HCT116 (cell line): ENCODE measurements around the gene TMSB4X. TPM values are rescaled to one million over a fixed set of nuclear protein-coding genes. Genes with fewer than 3 reads are reported as not detected.

ENCODE experiments used
- ATAC-seq: fragments of 200-7000 bp; cut with Tn5 transposase; 2 replicates; pipeline ENCODE4 v1.9.1; 2020; ENCODE audit warnings: mild to moderate bottlenecking, moderate library complexity
- BruUV-seq: library from RNA; stranded (reverse); fragments of 400-500 nt; replicated peaks from 2 replicates; lab custom pipeline; 2021; lab: Mats Ljungman, UMichigan
- CTCF ChIA-PET: fragments of 300-600 bp; sonication (Branson Sonifier 250); formaldehyde crosslinking; loops from one replicate; lab custom pipeline; 2021; ENCODE audit warnings: antibody characterized with exemption; lab: Charles Lee
- POLR2A ChIA-PET: fragments of 300-600, 350-600 bp; sonication (Branson Sonifier 250); formaldehyde crosslinking; loops from one replicate; lab custom pipeline; 2021; ENCODE audit warnings: antibody characterized with exemption; lab: Charles Lee
- RAD21 ChIA-PET, 2 experiments: fragments of 300-600 bp; sonication (Branson Sonifier 250); formaldehyde crosslinking; loops; one replicate each; lab custom pipeline; 2023; ENCODE audit warnings: low total read pairs in 2 of 2; ENCODE audit not compliant: uncharacterized antibody in 2 of 2, unreplicated experiment in 2 of 2, low non-redundant PET in 1 of 2; lab: Charles Lee
- DNase-seq: peaks from one replicate; pipeline ENCODE4 v3.0.0-alpha.2; 2010; ENCODE audit warnings: low read depth, low spot score
- H2AFZ ChIP-seq: fragments of 200-600 bp; shearing (Covaris generic), sonication (generic); 2 replicates; pipeline ENCODE4 v1.6.1; 2017; ENCODE audit warnings: low read depth, mixed run types, mixed read lengths, antibody characterized with exemption, low read length; ENCODE audit not compliant: poor library complexity, severe bottlenecking
- H3K27ac ChIP-seq: 2 replicates; pipeline ENCODE4 v1.5.1; 2012; ENCODE audit warnings: low read depth, low read length
- H3K27me3 ChIP-seq: fragments of 200-600 bp; sonication (generic); 2 replicates; pipeline ENCODE4 v1.6.1; 2016; ENCODE audit warnings: mixed run types, low read length, mixed read lengths; ENCODE audit not compliant: insufficient read depth
- H3K36me3 ChIP-seq, 2 experiments: fragments of 200-500 bp in 1 of 2; fragments of 200-600 bp in 1 of 2; sonication (Bioruptor generic) in 1 of 2; sonication (generic) in 1 of 2; 2 replicates each; pipeline versions ENCODE4 v1.5.1 to v1.6.1; 2014 to 2016; ENCODE audit warnings: low read length in 2 of 2, inconsistent platforms in 1 of 2, mixed read lengths in 1 of 2, mixed run types in 1 of 2; ENCODE audit not compliant: insufficient read depth in 2 of 2, control insufficient read depth in 1 of 2
- H3K4me1 ChIP-seq, 2 experiments: fragments of 200-600 bp in 1 of 2; sonication (generic) in 1 of 2; 2 replicates each; pipeline versions ENCODE4 v1.5.1 to v1.6.1; 2012 to 2017; ENCODE audit warnings: low read length in 2 of 2, inconsistent platforms in 1 of 2, mild to moderate bottlenecking in 1 of 2, mixed read lengths in 1 of 2, mixed run types in 1 of 2, moderate library complexity in 1 of 2; ENCODE audit not compliant: insufficient read depth in 2 of 2, control insufficient read depth in 1 of 2
- H3K4me2 ChIP-seq: fragments of 200-600 bp; sonication (generic); 2 replicates; pipeline ENCODE4 v1.6.1; 2017; ENCODE audit warnings: mixed run types, low read length, mixed read lengths
- H3K4me3 ChIP-seq, 2 experiments: fragments of 200-600 bp in 1 of 2; sonication (generic) in 1 of 2; replicated peaks in 1 of 2; 2 replicates each; pipeline ENCODE4 v1.5.1; 2011 to 2016; ENCODE audit warnings: low read length in 2 of 2, control low read depth in 1 of 2, low read depth in 1 of 2, mild to moderate bottlenecking in 1 of 2, mixed read lengths in 1 of 2, mixed run types in 1 of 2
- H3K79me2 ChIP-seq: fragments of 200-600 bp; sonication (generic); 2 replicates; pipeline ENCODE4 v1.6.1; 2017; ENCODE audit warnings: mild to moderate bottlenecking, mixed run types, low read length, moderate library complexity, mixed read lengths; ENCODE audit not compliant: insufficient read depth
- H3K9ac ChIP-seq: fragments of 200-600 bp; sonication (generic); 2 replicates; pipeline ENCODE4 v1.6.1; 2016; ENCODE audit warnings: low read length, mixed read lengths
- H3K9me2 ChIP-seq: fragments of 200-600 bp; sonication (generic), shearing (Covaris generic); 2 replicates; pipeline ENCODE4 v1.6.1; 2017; ENCODE audit warnings: mixed run types, mild to moderate bottlenecking, moderate library complexity; ENCODE audit not compliant: insufficient read depth
- H3K9me3 ChIP-seq, 2 experiments: fragments of 200-500 bp in 1 of 2; fragments of 200-600 bp in 1 of 2; sonication (Bioruptor generic) in 1 of 2; sonication (generic) in 1 of 2; 2 replicates each; pipeline ENCODE4 v1.6.1; 2014 to 2017; ENCODE audit warnings: low read length in 2 of 2, mixed read lengths in 2 of 2, inconsistent platforms in 1 of 2, low read depth in 1 of 2, mild to moderate bottlenecking in 1 of 2, mixed run types in 1 of 2, moderate library complexity in 1 of 2; ENCODE audit not compliant: control insufficient read depth in 1 of 2, insufficient read depth in 1 of 2
- H4K20me1 ChIP-seq: fragments of 200-600 bp; sonication (generic), shearing (Covaris generic); 2 replicates; pipeline ENCODE4 v1.6.1; 2017; ENCODE audit warnings: mixed run types, mild to moderate bottlenecking, moderate library complexity; ENCODE audit not compliant: insufficient read depth
- ATF3 ChIP-seq: IDR thresholded peaks from 2 replicates; pipeline ENCODE4 v1.6.1; 2012
- CBX3 ChIP-seq: IDR thresholded peaks from 2 replicates; pipeline ENCODE4 v1.6.1; 2012; ENCODE audit warnings: low read depth
- CTCF ChIP-seq, 3 experiments: fragments of 200-600 bp in 1 of 3; sonication (generic) in 1 of 3; IDR thresholded peaks in 2 of 3; conservative IDR thresholded peaks in 1 of 3; 2 replicates each; pipeline ENCODE4 v1.5.1; 2012 to 2017; ENCODE audit warnings: low read depth in 2 of 3, low read length in 2 of 3, antibody characterized with exemption in 1 of 3, borderline replicate concordance in 1 of 3, control low read depth in 1 of 3, mild to moderate bottlenecking in 1 of 3, mixed read lengths in 1 of 3, mixed run types in 1 of 3, moderate library complexity in 1 of 3; ENCODE audit not compliant: insufficient read depth in 1 of 3
- ELF1 ChIP-seq: IDR thresholded peaks from 2 replicates; pipeline ENCODE4 v1.6.1; 2012; ENCODE audit warnings: low read depth, borderline replicate concordance
- EZH2phosphoT487 ChIP-seq: fragments of 200-600 bp; IDR thresholded peaks from 2 replicates; pipeline ENCODE4 v1.6.1; 2018; ENCODE audit warnings: antibody characterized with exemption, borderline replicate concordance
- RAD21 ChIP-seq: IDR thresholded peaks from 2 replicates; pipeline ENCODE4 v1.6.1; 2012; ENCODE audit warnings: low read depth, mild to moderate bottlenecking
- REST ChIP-seq: IDR thresholded peaks from 2 replicates; pipeline ENCODE4 v1.6.1; 2012; ENCODE audit warnings: low read depth
- SP1 ChIP-seq: IDR thresholded peaks from 2 replicates; pipeline ENCODE4 v1.6.1; 2012; ENCODE audit warnings: low read depth
- SRF ChIP-seq: IDR thresholded peaks from 2 replicates; pipeline ENCODE4 v1.6.1; 2012; ENCODE audit warnings: low read depth
- TCF7L2 ChIP-seq: IDR thresholded peaks from 2 replicates; pipeline ENCODE4 v1.7.0; 2011; ENCODE audit warnings: borderline replicate concordance, inconsistent platforms; ENCODE audit not compliant: insufficient read depth, insufficient read length; ENCODE audit errors: extremely low read depth
- ZBTB33 ChIP-seq: IDR thresholded peaks from 2 replicates; pipeline ENCODE4 v1.6.1; 2011; ENCODE audit warnings: mild to moderate bottlenecking, low read length, moderate library complexity; ENCODE audit not compliant: insufficient replicate concordance; ENCODE audit errors: extremely low read depth
- ZFX ChIP-seq: fragments of 450-650 bp; IDR thresholded peaks from 2 replicates; pipeline ENCODE4 v1.6.1; 2017
- ZNF274 ChIP-seq: fragments of 200-500 bp; sonication (Bioruptor generic); IDR thresholded peaks from 2 replicates; pipeline ENCODE4 v1.6.1; 2014; ENCODE audit warnings: mild to moderate bottlenecking, low read depth, low read length, inconsistent platforms
- intact Hi-C: fragments of 100-400 bp; cut with micrococcal nuclease; formaldehyde crosslinking; loops from 2 replicates; pipeline ENCODE4 v1.10.0; 2022
- total RNA-seq: library from RNA; stranded (reverse); gene quantifications from one replicate; pipeline ENCODE4 v1.2.1, GENCODE V29; 2021; ENCODE audit not compliant: unreplicated experiment

The TMSB4X gene
- total RNA-seq, 1 experiment from 2014 or later: 407 TPM

GRCh38 chrX:12956704-12957534, 18.0 kb upstream of the TMSB4X start (continued):
- no peak for TF ChIP-seq REST
- TF ChIP-seq TCF7L2: no peak
- TF ChIP-seq ZBTB33: no peak
- no peak for TF ChIP-seq SRF
- no peak for TF ChIP-seq ATF3
- TF ChIP-seq ZFX: no peak

GRCh38 chrX:12958059-12958458, 16.9 kb upstream of the TMSB4X start:
- Histone ChIP-seq H3K9me3 (no peaks in the 10 kb centered on the region), H3K9me2 (no peaks in the 10 kb centered on the region), H3K36me3 (no peaks in the 10 kb centered on the region), H3K4me1 (peaks cover 14 to 18% of the 10 kb centered on the region in 2 experiments), H3K4me3 (no peak overlapping the region), H3K79me2 (no peaks in the 10 kb centered on the region), H3K27ac (no peak overlapping the region), H3K27me3 (no peaks in the 10 kb centered on the region), H3K9ac (no peak overlapping the region), H2AFZ (no peak overlapping the region), H3K4me2 (no peak overlapping the region), H4K20me1 (no peaks in the 10 kb centered on the region)
- BruUV-seq: no TSS peak
- ChIA-PET CTCF (no interaction called here), POLR2A (no interaction called here), RAD21 (no interaction called here)
- ATAC-seq (no peak), DNase-seq (no peak)
- intact Hi-C loops: loop anchor here (10.0 kb wide), 1 partner anchor 1077 kb away; no protein-coding TSS in a partner anchor
- TF ChIP-seq ELF1: no peak
- no peak for TF ChIP-seq ATF3
- TF ChIP-seq ZNF274: no peak
- no peak for TF ChIP-seq SP1
- TF ChIP-seq CTCF (IDR thresholded peaks at IDR 0.05 in 2 of 3, conservative IDR thresholded peaks at IDR 0.05 in 1 of 3; ENCODE audit: borderline replicate concordance in 1 of 3, insufficient read depth in 1 of 3, low read depth in 2 of 3, low read length in 2 of 3): no peak
- TF ChIP-seq EZH2phosphoT487: no peak
- TF ChIP-seq RAD21: no peak
- no peak for TF ChIP-seq CBX3
